OCI-M1 (cell line): ENCODE data around the gene SLC10A6.
A peak's percentile ranks its signal among the peaks of the same experiment; 100 is the strongest.

Experiments used
- DNase-seq: peaks from one replicate; lab custom pipeline; 2025; lab: John Stamatoyannopoulos, UW

Gene SLC10A6

DNA sequence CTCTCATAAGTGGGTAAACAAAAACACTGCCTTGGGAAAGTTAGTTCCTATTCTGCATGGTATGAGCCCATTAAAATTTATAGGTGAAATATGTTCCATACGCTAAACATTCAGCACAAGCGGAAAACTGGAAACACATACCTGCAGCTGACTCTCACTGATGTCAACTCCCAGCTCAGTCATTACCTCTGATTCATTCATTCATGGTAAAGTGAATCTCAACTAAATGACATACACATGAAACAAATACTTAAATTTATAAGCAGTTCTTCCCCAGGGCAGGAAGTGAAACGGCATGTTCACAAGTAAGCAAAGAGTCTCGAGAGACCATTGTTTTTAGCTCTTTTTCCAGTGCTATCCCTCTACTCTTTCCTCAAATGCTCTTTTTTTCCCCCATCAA, 1.6 kb downstream of the SLC10A6 start:
- DNase-seq: no peak

DNA sequence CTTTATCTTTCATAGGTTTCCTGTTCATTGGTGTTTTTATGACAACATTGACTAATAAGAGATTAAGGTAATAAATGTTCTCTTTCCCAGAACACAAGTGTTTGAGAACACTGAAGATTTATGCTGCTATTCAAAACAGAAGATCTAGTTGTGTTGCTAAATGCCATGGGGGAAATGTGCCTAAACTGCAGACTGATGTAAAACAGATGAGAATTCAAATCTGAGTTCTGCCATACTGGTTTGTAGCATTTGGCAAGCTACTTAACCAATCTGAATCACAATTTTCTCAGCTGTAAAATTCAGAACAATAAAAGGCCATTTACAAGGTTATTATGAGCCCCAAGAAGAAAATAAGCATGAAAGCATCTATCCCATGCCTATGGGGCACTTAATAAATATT, 2.3 kb downstream of the SLC10A6 start:
- no peak for DNase-seq

DNA sequence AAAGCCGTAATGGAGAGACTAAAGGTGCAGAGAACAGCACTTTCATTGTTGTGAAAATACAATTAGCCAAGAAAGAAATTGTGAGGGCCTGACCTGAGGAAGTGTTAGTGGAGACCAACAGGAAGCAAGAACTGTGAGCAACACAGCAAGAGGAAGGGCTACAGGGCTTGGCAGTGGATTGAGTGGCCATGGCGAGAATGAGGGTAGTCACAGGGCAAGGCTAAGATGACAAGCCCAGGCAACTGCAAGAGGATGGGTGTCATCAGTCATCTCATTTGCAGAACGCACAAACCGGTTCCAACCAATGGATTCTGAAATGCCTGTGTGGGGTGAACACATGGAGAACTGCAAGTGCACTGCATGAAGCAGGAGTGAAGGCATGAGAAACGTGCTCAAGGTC, 3.6 kb downstream of the SLC10A6 start:
- no peak for DNase-seq

DNA sequence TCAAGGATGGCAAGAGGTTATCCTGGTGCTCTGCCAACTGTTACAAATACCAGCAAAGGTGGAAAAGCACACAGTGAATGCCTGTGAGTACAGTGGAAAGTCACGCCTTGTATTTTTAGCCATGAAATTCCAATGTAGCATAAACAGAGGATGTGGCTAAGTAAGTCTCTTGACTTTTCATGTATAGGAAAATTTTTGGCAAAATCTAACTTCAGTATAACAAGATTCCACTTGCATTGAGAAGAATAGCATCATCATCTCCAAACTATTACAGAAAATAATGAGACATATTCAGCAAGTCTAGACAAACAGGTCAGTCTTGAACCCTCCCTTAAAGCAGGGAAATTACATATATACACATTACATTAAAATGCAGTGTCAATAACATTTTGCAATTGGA, 7.9 kb downstream of the SLC10A6 start:
- no peak for DNase-seq

DNA sequence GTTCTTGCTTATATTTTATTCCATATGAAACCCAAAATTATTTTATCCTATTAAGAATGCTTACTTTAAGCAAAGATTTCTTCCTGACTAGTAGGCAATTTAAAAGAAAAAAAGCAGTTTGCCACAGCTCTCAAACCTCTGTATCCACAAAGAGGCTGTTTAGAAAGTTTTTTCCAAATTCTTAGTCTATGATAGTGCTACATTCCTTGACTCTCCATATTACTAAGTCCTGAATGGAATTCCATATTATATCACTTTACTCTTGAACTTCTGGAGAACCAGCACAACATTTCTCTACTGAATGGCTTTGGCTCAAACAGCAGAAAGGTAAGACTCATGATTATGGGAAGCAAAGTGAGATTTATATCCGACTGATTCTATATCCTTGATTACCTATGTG, 8.3 kb downstream of the SLC10A6 start:
- no peak for DNase-seq

DNA sequence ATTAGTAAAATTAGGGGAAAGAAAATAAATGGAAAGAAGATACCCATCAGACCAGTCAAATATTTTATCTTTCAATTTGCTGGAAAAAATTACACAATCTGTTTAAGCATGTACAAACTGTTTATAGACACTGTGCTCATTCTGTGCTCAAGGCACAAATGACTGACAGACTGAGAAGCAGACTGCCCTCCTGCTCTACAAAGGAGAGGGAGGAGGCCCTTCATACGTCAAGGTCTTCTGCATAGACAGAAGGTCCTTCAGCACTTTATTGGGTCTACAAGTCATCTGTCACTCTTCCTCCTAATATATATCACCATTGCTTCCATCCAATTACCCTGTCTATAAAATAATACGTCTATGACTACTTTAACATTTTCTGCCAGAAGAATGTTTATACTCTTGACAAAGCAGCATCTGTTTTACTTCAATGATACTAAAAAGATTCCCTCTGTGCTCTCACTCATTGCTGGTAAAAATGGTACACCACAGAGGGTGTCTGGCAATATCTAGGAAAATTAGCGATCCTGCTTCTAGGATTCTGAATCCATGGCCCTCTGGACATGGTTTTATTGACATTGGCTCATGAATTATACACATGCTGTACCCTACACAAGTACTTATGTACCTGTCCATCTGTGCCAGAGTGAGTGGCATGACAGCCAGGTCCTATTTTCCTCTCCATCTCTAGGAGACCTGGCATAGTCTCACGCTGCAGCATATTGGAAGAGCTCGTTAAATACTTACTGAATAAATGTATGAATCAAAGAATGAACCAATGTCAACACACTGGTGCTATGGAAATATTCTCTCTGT, 11.3 kb downstream of the SLC10A6 start:
- DNase-seq: no peak

DNA sequence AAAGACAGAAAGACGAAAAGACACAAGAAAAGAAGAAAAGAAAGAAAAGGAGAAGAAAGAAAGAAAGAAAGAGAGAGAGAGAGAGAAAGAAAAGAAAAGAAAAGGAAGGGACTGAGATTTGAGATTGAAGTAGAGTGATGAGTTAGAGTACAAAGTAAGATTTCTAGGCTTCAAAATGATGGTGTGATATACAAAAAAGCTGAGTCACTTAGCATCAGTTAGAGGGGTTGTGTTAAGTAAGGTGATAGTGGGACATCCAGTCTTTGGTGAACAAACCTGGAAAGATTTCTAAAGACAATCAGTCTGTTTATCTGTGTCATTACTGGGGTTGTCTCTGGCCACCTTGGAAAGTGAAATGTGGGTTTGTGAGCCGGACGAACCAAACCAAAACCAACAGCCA, 13.5 kb downstream of the SLC10A6 start:
- DNase-seq: peak; percentile 35

DNA sequence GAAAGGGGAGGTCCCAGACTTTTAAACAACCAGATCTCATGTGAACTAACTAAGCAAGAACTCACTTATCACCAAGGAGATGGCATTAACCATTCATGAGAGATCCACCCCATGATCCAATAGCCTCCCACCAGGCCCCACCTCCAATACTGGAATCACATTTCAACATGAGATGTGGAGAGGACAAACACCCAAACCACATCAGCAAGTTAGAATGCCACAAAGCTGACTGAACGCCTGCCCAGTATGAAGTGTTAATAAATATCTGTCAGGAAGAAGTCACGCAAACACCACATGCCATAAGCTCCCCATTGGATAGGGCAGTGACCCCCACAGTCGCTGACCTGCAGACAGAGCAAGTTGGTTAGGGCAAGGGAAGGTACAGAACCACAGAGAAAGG, 14.3 kb downstream of the SLC10A6 start:
- DNase-seq: peak; percentile 42

DNA sequence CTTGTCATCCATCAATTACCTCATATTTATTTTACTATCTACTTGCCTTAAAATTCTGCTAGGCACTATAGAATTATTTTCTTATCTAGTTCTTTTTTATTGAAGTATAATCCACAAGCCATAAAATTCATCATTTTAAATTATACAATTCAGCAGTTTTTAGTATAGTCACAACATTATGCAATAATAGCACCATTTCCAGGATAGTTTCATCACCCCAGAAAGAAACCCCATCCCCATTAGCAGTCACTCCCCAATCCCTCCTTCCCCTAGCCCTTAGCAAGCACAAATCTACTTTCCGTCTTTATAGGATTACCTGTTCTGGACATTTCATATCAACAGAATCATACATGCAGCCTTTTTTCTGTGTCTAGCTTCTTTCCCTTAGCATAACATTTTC, 15.6 kb downstream of the SLC10A6 start:
- no peak for DNase-seq

DNA sequence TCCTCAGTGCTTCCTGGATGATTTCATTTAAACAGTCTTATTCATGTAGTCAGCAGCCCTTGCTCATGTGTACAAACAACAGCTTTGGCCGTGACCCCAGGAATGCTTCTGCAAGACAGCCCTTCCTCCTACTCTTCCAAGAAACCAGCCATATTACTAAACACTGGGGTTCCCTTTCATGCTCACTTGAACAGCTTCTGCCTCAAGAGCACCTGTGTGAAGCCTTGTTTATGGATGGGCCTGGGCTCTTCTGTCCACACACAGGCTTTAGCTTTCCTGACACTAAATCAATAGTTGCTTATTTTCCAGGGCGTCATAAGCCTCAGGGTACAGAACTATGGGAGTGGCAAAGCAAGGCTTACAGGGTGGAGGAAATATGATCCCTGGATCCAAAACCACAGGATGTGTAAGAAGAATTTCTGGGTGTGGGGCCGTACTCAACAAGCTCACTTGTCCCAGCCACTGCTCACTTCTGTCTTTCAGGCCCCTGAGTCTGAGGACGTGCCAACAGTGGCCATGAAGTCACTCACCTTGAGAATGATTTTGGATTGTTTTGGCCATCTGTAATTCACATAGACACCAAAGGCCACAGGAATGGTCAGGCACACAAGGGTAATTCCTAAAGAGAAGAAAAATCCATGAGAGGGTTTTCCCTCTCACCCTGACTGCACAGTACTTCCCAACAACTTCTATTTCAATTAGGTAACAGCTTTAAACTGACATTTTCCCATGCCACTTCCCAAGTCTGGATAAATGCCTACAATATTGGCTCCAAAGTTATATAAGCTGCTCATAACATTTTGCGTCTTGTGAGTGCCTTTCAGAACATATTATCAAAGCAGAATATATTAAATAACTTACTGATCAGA, 17.7 kb downstream of the SLC10A6 start:
- DNase-seq: no peak

DNA sequence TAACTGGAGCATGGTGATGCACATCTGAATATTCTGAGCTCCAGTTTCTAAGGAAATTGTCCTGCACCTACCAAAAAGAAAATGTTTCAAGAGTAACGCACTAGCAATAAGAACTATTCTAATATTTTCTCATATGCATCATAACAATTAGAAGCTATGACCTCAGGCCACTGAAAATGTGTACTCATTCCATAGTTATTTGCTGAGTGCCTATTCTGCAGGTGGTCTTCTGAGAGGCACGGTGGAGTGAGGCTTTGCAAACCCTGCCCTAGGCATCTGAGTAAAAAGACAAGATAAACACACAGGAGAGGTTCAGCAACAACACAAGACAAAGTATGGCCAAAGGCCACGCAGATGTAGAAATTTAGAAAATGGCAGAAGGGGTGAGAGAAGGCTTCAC, 23.7 kb downstream of the SLC10A6 start:
- DNase-seq: no peak

DNA sequence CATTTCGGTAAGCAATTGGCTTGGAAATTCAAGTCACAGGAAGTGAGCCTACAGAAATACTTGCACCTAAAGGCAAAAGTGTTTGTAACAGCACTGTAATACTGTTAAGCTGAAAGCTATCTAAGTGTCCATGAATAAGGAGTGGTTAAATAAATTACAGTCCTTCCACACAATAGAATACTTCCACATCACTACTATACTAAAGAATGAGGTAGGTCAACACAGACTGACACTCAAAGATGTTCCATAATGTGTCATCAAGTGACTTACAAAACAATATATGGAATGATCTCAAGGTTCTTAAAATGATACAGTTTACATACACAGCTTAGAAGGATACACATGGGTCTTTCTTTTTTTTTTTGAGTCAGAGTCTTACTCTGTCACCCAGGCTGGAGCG, 27.0 kb downstream of the SLC10A6 start:
- no peak for DNase-seq

DNA sequence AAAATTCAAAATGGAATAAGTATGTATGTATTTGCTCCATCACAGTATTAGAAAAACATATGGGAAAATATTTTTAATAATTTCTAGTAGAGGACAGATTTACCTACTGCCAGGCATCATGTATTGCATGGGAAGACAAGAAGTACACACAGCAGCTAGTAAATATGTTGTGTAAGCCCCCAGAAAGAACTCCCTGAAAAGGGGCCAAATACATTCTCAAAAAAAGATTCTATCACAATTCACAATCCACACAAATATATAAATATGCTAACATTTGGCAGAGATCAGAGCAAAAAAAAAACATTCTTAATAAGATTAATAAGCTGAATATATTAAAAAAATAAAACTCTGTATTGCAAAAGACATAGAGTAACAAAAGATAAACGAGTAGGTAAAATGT, 28.0 kb downstream of the SLC10A6 start:
- DNase-seq: no peak

DNA sequence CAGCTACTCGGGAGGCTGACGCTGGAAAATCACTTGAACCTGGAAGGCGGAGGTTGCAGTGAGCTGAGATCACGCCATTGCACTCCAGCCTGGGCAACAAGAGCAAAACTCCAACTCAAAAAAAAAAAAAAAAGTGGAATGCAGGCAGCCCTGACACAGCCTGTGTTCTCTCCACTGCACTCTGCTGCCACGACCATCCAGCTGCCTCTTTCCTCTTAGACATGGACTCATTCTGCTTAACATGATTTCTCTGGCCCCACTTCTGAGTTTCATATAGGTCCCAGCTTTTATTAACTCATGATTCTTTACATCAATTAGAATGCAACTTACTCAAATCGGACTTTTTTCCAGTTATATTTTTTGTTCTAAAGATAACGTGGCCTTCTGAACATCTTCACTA, 29.6 kb downstream of the SLC10A6 start:
- DNase-seq: no peak

DNA sequence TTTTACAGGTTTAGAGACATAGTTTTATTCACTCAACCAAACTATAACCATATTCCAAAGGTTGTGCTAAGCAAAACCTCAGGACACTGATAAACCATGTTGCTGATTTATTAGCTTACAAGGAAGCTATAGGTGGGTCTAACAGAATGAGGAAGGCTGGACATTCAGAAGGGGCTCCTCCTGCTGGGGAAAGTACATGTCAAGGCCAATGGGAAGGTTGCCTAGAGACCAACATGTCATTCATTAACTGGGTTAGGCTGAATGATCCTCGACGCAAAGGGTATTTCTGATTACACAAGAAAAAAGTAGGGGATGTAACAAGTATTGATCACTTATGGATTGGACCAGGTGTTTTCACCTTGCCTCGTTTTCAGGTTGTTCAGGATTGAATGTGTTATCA, 30.3 kb downstream of the SLC10A6 start:
- DNase-seq: peak; percentile 6

DNA sequence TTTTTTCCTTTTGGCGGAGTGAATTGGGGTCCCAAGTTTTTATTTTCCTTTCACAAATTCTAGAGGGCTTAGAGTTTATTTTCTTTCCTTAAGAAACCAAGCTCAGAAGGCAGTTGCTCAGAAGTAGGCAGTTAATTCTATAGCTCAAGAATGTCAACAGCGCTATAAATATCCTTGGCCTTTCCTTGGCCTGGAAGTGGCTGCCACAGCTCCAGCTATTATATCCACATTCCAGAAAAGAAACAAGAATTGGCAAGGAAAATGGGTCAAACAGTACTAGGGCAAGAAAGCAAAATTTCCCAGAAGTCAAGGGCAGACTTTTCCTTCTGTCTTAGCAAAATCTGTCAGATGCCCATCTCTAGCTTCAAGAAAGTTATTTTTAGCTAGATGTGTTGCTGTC, 31.0 kb downstream of the SLC10A6 start:
- no peak for DNase-seq

DNA sequence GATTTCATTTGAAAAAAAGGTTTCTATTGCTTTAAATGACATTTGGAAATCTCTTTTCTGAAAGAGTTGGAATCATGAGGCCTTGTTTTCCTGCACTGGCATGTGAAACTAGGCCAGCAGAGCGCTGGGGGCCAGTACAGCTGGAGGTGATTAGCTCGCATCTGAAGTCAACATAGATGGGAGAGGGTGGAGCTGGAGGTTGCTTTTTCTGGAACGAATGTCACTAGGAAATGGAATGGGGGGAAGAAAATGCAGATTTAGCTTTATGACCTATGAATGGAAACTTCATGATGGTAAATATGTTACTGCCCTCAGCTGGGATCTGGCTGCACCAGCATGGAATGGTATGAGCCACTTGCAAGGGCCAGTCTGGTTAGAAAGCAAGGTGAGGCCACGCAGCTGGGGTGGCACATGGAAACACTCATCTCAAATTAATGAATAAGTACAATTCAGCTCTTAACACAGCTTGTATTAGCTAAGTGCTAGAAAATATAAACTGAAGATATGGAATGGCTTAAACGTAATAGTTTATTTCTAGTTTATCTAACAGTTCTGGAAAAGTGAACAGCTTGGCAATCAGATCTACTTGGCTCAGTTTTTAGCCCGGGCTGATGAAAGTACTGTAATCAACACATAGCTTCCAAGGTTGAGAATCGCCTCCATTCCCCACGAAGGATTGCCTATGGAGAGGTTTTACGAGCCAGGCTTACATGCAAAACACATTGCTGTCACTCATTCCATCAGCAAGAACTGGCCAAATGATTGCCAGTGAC, 32.5 kb downstream of the SLC10A6 start:
- no peak for DNase-seq

DNA sequence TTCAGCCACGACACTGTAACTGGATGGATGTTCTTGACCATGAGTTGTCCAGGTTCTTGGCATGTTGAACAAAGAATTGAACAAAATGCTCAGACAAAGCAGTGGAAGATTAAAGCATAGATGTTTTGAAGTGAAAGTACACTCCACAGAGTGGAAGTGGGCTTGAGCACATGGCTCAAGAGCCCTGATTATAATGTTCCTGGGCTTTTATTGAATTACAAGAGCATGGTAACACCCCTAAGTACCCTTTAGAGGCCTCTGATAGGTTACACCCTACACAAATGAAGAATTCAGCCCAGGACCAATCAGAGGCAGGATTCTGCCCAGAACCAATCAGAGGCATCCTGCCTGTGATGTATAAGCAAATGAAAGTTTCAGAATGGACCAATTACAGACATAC, 33.5 kb downstream of the SLC10A6 start:
- DNase-seq: no peak

DNA sequence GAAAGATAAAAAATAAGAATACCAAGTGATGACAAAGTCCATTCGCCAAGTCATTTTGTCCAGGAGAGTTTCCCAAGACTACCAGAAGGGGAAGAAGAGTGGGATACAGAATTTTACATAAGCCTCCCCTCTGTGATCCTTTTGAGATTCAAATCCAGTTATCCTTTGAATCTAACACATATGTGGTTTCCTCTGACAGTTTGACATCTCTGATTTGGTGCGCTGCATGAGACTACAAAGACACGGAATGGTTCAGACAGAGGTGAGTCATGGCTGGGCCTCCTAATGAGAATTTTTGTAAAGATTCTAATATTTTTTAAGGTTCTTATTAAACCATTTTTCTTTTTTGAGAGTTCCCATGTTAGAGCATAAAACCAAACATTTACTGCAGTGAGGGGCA, 38.3 kb downstream of the SLC10A6 start:
- DNase-seq: no peak

DNA sequence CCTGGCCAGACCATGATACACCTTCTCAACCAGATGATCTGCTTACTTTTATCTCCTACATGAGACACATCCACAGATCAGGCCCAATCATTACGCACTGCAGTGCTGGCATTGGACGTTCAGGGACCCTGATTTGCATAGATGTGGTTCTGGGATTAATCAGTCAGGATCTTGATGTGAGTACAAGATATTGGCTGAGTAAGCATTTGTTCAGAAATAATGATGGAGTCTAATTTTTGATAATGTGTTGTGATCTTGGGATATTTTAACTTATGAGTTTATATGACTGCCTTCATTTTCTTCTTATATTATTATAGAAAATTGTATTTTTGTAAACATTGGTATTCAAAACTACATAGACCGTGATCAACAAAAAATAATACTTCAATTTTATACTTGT, 39.4 kb downstream of the SLC10A6 start:
- DNase-seq: no peak

DNA sequence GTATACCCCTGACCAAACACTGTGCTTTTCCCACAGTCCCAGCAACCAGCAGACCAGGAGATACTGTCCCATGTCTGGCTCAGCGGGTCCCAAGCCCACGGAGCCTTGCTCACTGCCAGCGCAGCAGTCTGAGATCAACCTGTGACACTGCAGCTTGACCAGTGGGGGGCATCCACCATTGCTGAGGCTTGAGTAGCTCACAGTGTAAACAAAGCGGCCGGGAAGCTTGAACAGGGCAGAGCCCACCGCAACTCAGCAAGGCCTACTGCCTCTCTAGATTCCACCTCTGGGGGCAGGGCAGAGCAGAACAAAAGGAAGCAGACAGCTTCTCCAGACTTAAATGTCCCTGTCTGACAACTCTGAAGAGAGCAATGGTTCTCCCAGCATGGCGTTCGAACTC, 58.1 kb downstream of the SLC10A6 start:
- DNase-seq: no peak

DNA sequence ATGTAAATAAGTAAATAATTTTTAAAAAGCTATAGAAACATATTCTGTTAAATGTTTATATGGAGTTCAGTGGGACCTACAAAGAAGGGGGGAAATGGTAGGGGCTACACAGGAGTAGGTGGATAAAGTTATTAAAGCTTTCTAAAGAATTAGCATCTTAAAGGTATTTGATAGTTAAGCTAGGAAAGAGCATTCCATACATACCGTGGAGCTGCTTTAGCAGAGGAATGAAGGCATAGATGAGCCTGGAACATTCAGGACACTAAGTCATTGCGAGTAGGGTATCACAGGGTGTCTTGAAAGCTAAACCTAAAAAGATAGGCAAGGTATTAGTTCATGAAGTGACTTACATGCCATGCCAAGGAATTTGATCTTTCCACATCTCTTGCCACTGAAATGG, 60.4 kb downstream of the SLC10A6 start:
- DNase-seq: no peak

DNA sequence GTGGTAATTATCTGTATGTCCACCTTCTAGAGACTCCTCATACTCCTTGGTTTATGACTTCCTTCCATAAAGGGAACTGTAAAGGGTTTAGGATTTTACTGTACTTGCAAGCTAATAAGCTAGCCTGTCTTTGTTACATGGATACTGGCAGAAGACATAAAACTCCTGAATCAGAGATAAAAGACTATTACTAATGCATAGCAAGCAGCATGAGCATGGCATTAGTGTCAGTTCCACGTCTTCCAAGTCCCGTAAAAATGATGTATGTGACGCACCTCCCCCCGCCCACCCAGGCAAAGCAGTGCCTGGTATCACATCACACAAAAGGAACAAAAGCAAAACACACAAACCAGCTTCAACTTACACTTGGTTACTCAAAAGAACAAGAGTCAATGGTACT, 71.0 kb downstream of the SLC10A6 start:
- no peak for DNase-seq
